Activated CD8-positive, alpha-beta T cell treated with anti-CD3 and anti-CD28 coated beads, Interleukin-2, amount 10 ng/mL, durations not matched to agents 7 days and 5 days (primary cell): ENCODE measurements around the gene ATP5F1E. TPM values are rescaled to one million over a fixed set of nuclear protein-coding genes. Genes with fewer than 3 reads are reported as not detected.

Experiments
- ATAC-seq: fragments of 150-1000 bp; cut with Tn5 transposase; one replicate; pipeline ENCODE4 v1.10.0; 2021; ENCODE audit warnings: moderate library complexity
- CTCF ChIA-PET: fragments of 350-600 bp; sonication (Branson Sonifier 250); formaldehyde crosslinking; loops from one replicate; lab custom pipeline; 2021; ENCODE audit warnings: antibody characterized with exemption; lab: Charles Lee
- POLR2A ChIA-PET: fragments of 350-600 bp; sonication (Branson Sonifier 250); formaldehyde crosslinking; loops from one replicate; lab custom pipeline; 2021; ENCODE audit warnings: antibody characterized with exemption; lab: Charles Lee
- DNase-seq: peaks from one replicate; pipeline ENCODE4 v3.0.0-alpha.2; 2020
- H3K27ac Mint-ChIP-seq: one replicate; pipeline ENCODE4 v1.8.0; 2021; ENCODE audit warnings: mild to moderate bottlenecking, mixed read lengths
- H3K27me3 Mint-ChIP-seq: one replicate; pipeline ENCODE4 v1.8.0; 2021; ENCODE audit warnings: low read depth, mixed read lengths
- H3K36me3 Mint-ChIP-seq: one replicate; pipeline ENCODE4 v1.8.0; 2021; ENCODE audit warnings: low read depth, mixed read lengths
- H3K4me1 Mint-ChIP-seq: one replicate; pipeline ENCODE4 v1.8.0; 2021; ENCODE audit warnings: low read depth, mixed read lengths
- H3K4me3 Mint-ChIP-seq: one replicate; pipeline ENCODE4 v1.8.0; 2021; ENCODE audit warnings: mild to moderate bottlenecking, mixed read lengths
- H3K9me3 Mint-ChIP-seq: one replicate; pipeline ENCODE4 v1.8.0; 2022; ENCODE audit warnings: mixed read lengths; ENCODE audit not compliant: insufficient read depth
- total RNA-seq, 2 experiments: library from RNA; stranded (reverse); gene quantifications; one replicate each; pipeline ENCODE4 v1.2.3, GENCODE V29; 2021

Gene ATP5F1E
- total RNA-seq, 2 experiments from 2014 or later = 97.8 to 98.8 TPM

- DNase-seq (no peak), ATAC-seq (no peak)
- Mint-ChIP-seq H3K27ac (peak overlapping the region; percentile 7), H3K36me3 (peaks cover 5% of the 10 kb centered on the region), H3K27me3 (peaks cover 9% of the 10 kb centered on the region), H3K9me3 (peaks cover 9% of the 10 kb centered on the region), H3K4me3 (no peak overlapping the region), H3K4me1 (peaks cover 16% of the 10 kb centered on the region)
- POLR2A ChIA-PET = interaction anchor here (0.5 to 1.1 kb wide), 3 partner anchors 21 to 1580 kb away, joined by 3 read pairs; partner anchors contain the start of gene ATP5F1E
- CTCF ChIA-PET = interaction anchor here (1.6 kb wide), 1 partner anchor 109 kb away, joined by 5 read pairs; no protein-coding TSS in a partner anchor
These were observed 53.6 kb downstream of the ATP5F1E start for GRCh38 chr20:58978351-58979190.

DNA sequence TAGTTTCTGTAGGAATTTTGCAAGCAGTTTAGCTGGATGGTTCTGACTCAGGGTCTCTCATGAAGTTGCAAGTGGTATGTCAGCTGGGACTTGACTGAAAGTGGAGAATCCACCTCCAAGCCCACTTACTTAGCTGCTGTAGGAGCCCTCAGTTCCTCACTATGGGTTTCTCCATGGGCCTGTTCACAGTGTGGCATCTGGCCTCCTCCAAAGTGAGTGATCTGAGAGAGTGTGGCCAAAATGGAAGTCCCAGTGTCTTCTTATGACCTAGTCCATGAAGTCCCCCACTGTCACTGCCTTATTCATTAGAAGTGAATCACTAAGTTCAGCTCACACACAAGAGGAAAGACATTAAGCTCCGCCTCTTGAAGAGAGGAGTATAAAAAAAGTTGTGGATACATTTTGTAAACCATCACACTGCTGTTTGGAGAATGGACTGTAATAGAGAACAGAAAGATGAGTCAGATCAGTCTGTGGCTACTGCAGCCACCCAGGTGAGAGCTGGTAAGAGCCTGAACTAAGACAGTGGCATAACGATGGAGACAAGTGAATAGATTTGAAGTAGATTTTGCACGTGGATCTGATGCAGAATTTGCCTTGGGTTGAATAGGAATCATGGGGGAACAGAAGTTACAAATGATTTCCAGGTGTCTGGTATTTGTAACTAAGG, 55.9 kb downstream of the ATP5F1E start:
- ATAC-seq = no peak
- Mint-ChIP-seq H3K4me1 (no peaks in the 10 kb centered on the region), H3K27me3 (peaks cover 11% of the 10 kb centered on the region), H3K9me3 (peaks cover 9% of the 10 kb centered on the region), H3K27ac (no peak overlapping the region), H3K36me3 (no peaks in the 10 kb centered on the region), H3K4me3 (no peak overlapping the region)
- CTCF ChIA-PET = no interaction called here
- DNase-seq = no peak
- POLR2A ChIA-PET = no interaction called here

Other genes with a start within 250 kb of the ATP5F1E start
- gene GNAS-AS1, start 181.4 kb downstream of the ATP5F1E start, total RNA-seq = 1 to 10 TPM; 1.3 to 2.0 TPM
- 100 to 1,000 TPM; 912 to 952 TPM for gene GNAS, start 179.6 kb downstream of the ATP5F1E start, total RNA-seq
- gene NELFCD, start 51.1 kb downstream of the ATP5F1E start, total RNA-seq = 10 to 100 TPM; 89.0 to 89.5 TPM
- 10 to 100 TPM; 42.4 to 44.0 TPM for gene CTSZ, start 25.1 kb downstream of the ATP5F1E start, total RNA-seq
- gene TUBB1, start 12.9 kb downstream of the ATP5F1E start, total RNA-seq = not detected
- 10 to 100 TPM; 80.1 to 81.6 TPM for gene PRELID3B, start 10.5 kb upstream of the ATP5F1E start, total RNA-seq
- 1 to 10 TPM; 8.6 to 9.2 TPM for gene ZNF831, start 131.5 kb upstream of the ATP5F1E start, total RNA-seq